ENCODE results near the gene ZNF101.

Gene ZNF101

DNA sequence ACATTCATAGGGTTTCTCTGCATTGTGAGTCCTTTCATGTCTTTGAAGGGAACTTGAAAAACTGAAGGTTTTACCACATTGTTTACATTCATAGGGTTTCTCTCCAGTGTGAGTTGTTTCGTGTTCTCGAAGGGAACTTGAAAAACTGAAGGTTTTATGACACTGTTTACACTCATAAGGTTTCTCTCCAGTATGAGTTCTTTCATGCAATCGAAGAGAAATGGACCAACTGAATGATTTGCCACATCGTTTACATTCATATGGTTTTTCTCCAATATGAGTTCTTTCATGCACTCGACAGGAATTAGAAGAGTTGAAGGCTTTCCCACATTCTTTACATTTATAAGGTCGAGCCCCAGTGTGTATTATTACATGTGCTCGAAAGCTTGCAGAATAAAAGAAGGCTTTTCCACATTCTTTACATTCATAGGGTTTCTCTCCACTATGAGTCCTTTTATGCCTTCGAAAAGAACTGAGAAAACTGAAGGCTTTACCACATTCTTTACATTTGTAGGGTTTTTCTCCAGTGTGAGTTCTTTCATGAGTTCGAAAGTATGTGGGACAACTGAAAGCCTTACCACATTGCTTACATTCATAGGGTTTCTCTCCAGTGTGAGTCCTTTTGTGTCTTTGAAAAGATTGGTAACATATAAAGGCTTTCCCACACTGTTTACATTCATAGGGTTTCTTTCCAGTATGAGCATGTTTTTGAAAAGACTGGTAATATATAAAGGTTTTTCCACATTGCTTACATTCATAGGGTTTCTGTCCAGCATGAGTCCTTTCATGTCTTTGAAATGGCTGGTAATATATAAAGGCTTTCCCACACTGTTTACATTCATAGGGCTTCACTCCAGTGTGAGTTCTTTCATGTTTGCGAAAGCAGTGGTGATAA, 43.5 kb downstream of the ZNF101 start:
- no peak for DNase-seq

DNA sequence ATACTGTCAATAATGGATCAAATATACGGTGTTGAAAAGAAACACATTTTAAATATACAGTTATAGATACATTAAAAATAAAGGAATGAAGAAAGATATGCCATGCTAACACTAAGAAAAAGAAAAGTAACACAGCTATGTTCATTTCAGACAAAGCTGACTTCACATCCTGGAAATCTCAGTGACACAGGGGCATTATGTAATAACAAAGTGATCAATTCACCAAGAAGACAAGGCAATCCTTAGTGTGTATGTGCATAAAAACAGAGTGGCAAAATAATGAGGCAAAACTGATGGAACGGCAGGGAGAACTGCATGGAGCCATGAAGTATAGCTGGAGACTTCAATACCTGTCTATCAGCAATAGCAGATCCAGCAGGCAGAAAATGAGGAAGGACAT, 51.2 kb downstream of the ZNF101 start:
- no peak for DNase-seq

DNA sequence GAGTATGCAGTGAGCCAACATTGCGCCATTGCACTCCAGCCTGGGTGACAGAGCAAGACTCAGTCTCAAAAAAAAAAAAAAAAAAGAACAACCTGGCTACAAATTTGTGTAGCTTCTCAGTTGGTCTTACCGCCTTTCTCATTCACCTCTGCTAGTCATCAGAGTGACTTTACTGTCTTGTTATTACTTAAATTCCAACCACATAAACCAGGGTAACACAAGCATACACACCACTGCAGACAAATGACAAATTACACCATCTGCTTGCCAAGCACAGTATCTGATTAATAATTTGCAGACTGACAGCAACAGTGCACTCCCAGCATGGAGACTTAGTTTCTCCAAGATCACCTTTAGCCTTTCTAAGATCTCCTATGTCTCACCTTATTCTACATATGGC, 53.3 kb downstream of the ZNF101 start:
- no peak for DNase-seq

DNA sequence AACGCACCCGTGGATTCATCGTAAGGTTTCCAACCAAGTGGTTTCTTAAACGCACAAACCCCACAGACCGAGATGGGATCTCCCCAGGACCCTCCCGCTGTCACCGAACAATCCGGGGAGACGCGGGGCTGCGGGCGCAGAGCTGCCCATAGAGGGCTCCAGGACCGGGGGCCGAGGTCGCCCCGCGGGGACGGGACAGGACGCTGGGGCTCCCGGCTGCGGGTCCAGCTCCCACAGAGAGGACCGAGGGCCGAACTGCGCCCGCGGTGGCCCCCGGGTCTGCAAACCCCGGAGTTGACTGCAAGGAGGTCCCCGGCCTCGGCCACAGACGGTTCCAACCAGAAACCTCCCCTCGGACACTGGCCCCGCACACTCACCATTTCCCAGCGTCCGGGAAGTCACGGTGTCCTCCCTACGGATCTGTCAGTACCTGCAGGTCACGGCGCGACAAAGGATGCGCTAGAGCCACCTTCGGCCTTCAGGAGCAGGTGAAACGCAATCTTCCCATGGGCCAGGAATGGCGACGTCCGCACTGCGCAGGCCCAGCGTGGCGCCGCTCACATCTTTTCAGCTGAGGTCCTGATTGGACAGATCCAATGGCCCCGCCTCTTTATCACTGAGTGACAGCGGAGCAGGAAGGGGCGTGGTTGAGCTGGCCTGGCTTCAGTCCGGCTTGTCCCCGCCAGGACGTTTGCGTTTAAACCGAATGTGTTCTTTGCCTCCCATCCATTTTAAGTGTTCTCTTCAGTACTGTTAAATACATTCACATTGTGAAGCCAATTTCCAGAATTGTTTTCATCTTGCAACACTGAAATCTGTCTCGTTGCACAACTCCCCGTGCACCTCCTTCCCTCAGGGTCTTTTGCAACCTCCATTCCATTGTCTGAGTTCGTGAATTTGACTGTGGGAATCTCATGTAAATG, 64.2 kb downstream of the ZNF101 start, which contains the start of gene ZNF14:
ZNF14 (minus strand) TSS at position 534 of the 923 bp plus-strand sequence; CDS start at position 380, 154 bp downstream.
- peak; percentile 94 for DNase-seq

Data from CD4-positive, alpha-beta T cell treated with Interleukin-6 for 4 hours (primary cell).